Colonic mucosa (tissue), 4 donors: ENCODE measurements around the gene SH3RF1. TPM values are rescaled to one million over a fixed set of nuclear protein-coding genes. Genes with fewer than 3 reads are reported as not detected.
"Not testable (repeated sequence)": the region's sequence is repeated elsewhere in the genome, so short reads cannot be mapped to it uniquely, and the experiment has no call there.

Experiments
- DNase-seq: peaks from one replicate; pipeline ENCODE4 v3.0.0-alpha.2; 2020
- H3K27ac ChIP-seq: fragments of 200-600 bp; one replicate; pipeline ENCODE4 v1.8.0; 2021
- H3K27me3 ChIP-seq: fragments of 200-600 bp; one replicate; pipeline ENCODE4 v1.8.0; 2021
- H3K36me3 ChIP-seq: fragments of 200-600 bp; one replicate; pipeline ENCODE4 v1.8.0; 2021
- H3K4me1 ChIP-seq: fragments of 200-600 bp; one replicate; pipeline ENCODE4 v1.8.0; 2021; ENCODE audit warnings: mild to moderate bottlenecking
- H3K4me3 ChIP-seq: fragments of 200-600 bp; one replicate; pipeline ENCODE4 v1.8.0; 2021
- H3K9ac ChIP-seq, 2 donors: one replicate each; pipeline ENCODE4 v1.7.0; 2013; ENCODE audit warnings: control low read depth in 2 of 2, low read depth in 2 of 2, low read length in 2 of 2
- H3K9me3 ChIP-seq: fragments of 200-600 bp; one replicate; pipeline ENCODE4 v1.8.0; 2021
- CTCF ChIP-seq: fragments of 200-600 bp; IDR thresholded peaks from one replicate; pipeline ENCODE4 v1.8.0; 2022; ENCODE audit warnings: antibody characterized with exemption, mild to moderate bottlenecking
- intact Hi-C: fragments of 100-400 bp; cut with DNase I; formaldehyde crosslinking; loops from one replicate; pipeline ENCODE4 v1.14.1; 2022
- total RNA-seq, 2 donors: library from RNA; stranded (reverse); fragmentation: NEBNext Ultra II Directional in 1 of 2; extraction: Animal tissue kit (Norgen Biotek cat#: 25700) in 1 of 2; gene quantifications; one replicate each; pipeline ENCODE4 v1.2.1, GENCODE V29; 2021
- donor health status: healthy.
- donor health status: DM: no; HTN: no; CAD: no.
- donor health status: DM: no; HTN: no; CAD: no.

The SH3RF1 gene
- total RNA-seq, 2 donors from 2014 or later, result 50.2 to 77.1 TPM

GRCh38 chr4:169295822-169296221 is 25.1 kb upstream of the SH3RF1 start:
- H3K4me3 ChIP-seq, result no peak overlapping the region
- intact Hi-C loops, result no loop called here
- H3K9me3 ChIP-seq, result no peaks in the 10 kb centered on the region
- no peaks in the 10 kb centered on the region for H3K4me1 ChIP-seq
- H3K9ac ChIP-seq, result no peak overlapping the region
- H3K27ac ChIP-seq, result no peak overlapping the region
- H3K36me3 ChIP-seq, result no peaks in the 10 kb centered on the region
- TF ChIP-seq CTCF, result no peak
- H3K27me3 ChIP-seq, result no peaks in the 10 kb centered on the region
- no peak for DNase-seq

GRCh38 chr4:169293343-169294176 is 22.8 kb upstream of the SH3RF1 start:
- DNase-seq, result no peak

GRCh38 chr4:169287983-169288382 is 17.2 kb upstream of the SH3RF1 start:
- H3K27ac ChIP-seq, result not testable (repeated sequence)

More at GRCh38 chr4:169293343-169294176, 22.8 kb upstream of the SH3RF1 start:
- Histone ChIP-seq H3K4me3 (no peak overlapping the region), H3K27ac (no peak overlapping the region), H3K4me1 (no peaks in the 10 kb centered on the region), H3K9ac (no peak overlapping the region), H3K9me3 (no peaks in the 10 kb centered on the region), H3K36me3 (no peaks in the 10 kb centered on the region), H3K27me3 (no peaks in the 10 kb centered on the region)
- no peak for TF ChIP-seq CTCF
- intact Hi-C loops, result no loop called here

GRCh38 chr4:169286562-169287301 is 16.0 kb upstream of the SH3RF1 start:
- Histone ChIP-seq H3K36me3 (no peaks in the 10 kb centered on the region), H3K9ac (no peak overlapping the region), H3K9me3 (no peaks in the 10 kb centered on the region), H3K27me3 (no peaks in the 10 kb centered on the region), H3K4me3 (no peak overlapping the region), H3K27ac (no peak overlapping the region), H3K4me1 (no peaks in the 10 kb centered on the region)
- DNase-seq, result no peak
- TF ChIP-seq CTCF, result no peak
- intact Hi-C loops, result no loop called here

More at GRCh38 chr4:169287983-169288382, 17.2 kb upstream of the SH3RF1 start:
- H3K9me3 ChIP-seq, DNase-seq, H3K27me3 ChIP-seq, H3K9ac ChIP-seq, H3K4me1 ChIP-seq, H3K4me3 ChIP-seq, H3K36me3 ChIP-seq, intact Hi-C loops: not testable (repeated sequence)

GRCh38 chr4:169283114-169283509 is 12.4 kb upstream of the SH3RF1 start:
- no peak for TF ChIP-seq CTCF
- no peak for DNase-seq
- H3K9me3 ChIP-seq, result no peaks in the 10 kb centered on the region
- intact Hi-C loops, result no loop called here
- H3K4me1 ChIP-seq, result no peaks in the 10 kb centered on the region
- no peak overlapping the region for H3K4me3 ChIP-seq
- H3K36me3 ChIP-seq, result no peaks in the 10 kb centered on the region
- no peaks in the 10 kb centered on the region for H3K27me3 ChIP-seq
- H3K9ac ChIP-seq, result no peak overlapping the region
- H3K27ac ChIP-seq, result no peak overlapping the region
